HG02759 (cell line): ENCODE data around the gene CCDC198.

Experiments
- ATAC-seq: cut with Tn5 transposase; IDR thresholded peaks from one replicate; pipeline ENCODE4 v1.9.1; 2021; ENCODE audit warnings: mild to moderate bottlenecking, moderate library complexity; ENCODE audit not compliant: unreplicated experiment

The CCDC198 gene, protein sequence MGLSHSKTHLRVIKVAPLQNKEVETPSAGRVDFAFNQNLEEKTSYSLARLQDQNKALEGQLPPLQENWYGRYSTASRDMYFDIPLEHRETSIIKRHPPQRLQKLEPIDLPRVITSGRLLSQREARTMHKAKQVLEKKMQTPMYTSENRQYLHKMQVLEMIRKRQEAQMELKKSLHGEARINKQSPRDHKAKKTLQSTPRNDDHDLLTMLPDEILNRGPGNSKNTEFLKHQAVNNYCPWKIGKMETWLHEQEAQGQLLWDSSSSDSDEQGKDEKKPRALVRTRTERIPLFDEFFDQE

DNA sequence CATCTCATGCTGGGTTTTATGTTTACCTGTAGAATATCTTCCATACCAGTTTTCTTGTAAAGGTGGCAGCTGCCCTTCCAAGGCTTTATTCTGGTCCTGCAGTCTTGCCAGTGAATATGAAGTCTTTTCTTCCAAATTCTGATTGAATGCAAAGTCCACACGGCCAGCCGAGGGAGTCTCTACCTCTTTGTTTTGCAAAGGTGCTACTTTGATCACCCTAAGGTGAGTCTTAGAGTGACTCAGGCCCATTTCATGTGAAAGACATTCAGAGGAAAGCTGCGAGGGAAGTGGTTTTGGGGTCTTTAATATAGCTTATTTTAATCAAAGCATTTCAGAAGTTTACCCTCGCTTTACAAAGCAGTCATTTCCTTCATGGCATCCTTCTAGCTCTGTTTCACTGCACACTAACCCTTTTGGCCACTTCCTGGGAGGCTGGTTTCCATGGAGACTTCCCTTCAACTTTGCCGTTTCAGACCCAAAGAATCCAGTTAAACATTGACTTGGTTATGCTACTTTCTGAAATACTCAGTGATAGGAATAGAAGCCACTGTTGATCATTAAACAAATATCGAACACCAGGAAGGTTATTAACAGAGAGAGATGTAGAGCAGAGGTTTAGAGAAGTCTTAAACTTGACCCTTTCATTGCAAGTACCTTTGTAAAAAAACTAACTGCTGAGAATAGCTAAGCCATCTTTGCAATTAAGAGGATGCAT is at the start of gene CCDC198:
TSS of gene CCDC198 (minus strand) at position 391 of the 715 bp plus-strand sequence. CDS start at position 249, 142 bp downstream.
- ATAC-seq: peak; percentile 82

DNA sequence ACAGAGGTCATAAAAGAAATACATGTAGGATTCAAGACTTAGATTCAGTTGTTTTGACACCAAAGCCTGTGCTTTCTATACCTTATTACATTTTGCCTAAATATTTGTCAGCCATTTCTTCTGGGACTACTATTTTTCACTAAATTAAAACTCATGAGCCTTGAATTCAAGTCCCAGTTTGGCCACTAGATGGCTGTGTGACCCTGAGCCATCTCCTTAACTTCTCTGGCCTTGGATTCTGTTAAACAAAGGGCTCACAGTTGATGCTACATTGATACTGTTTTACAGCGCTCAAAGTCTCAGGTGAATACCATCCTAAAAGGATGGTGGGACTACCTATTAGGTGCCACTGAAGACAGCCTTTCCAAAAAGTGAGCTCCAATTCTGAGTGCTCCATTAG is 39.6 kb upstream of the CCDC198 start:
- peak; percentile 72 for ATAC-seq

DNA sequence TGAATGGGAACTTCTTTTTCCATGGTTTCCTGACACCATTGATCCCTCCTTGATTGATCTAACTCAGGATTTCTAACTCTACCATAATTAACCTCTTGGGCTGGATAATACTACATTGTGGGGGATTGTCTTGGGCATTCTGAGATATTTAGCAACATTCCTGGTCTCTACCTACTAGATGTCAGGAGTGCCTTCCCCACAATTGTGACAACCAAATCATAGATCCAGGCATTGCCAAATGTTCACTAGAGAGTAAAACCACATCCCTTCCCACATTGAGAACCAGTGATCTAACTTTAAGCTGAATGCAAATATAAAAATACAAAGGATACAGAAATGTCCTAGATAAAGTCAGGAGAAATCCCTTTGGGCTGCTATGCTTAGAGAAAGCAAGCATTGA is 36.9 kb upstream of the CCDC198 start:
- no peak for ATAC-seq

DNA sequence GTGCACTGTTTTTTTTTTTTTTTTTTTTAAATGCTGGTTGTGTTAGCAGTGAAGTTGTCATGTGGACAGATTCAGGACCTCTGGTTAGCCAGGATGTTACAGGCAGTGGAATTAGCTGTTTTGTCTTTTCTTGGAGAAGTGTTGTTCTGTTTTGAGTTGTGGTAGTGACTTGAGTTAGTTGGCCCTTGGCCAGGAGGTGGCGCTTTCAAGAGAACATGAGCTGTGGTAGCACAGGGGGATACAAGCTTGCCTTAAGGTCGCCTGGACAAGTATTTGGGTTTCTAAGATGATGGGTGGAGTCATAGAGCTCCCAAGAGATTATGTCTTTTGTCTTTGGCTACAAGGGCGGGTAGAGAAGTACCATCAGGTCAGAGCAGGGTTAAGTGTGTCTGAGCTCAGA is 33.3 kb upstream of the CCDC198 start:
- ATAC-seq: no peak

DNA sequence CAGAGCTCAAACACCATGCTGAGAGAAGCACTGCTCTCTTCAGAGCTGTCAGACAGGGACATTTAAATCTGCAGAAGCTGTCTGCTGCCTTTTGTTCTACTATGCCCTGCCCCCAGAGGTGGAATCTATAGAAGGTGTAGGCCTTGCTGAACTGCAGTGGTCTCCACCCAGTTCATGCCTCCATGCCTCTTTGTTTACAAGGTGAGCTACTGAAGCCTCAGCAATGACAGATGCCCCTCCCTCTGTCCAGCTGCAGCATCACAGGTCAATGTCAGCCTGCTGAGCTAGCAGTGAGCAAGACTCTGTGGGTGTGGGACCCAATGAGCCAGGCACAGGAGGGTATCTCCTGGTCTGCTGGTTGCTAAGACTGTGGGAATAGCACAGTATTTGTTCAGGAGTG is 25.4 kb upstream of the CCDC198 start:
- ATAC-seq: no peak

DNA sequence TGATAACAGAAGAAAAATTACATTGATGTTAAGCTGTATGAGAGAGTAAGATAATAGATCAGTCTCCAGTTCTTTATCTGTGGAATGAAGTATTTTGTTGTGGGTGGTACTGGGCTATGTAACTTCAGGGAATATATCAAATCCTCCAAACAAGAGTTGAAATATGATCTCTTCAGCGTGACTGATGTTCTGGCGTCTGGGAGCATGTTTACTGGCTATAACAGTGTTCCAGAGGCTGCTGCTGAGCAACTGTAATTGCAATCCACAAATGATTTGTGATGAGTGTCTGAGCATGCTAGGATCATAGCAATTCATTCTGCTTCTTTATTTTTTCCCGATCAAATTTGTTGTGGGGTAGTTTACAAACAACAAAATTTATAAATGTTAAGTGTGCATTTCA is 18.6 kb upstream of the CCDC198 start:
- no peak for ATAC-seq

DNA sequence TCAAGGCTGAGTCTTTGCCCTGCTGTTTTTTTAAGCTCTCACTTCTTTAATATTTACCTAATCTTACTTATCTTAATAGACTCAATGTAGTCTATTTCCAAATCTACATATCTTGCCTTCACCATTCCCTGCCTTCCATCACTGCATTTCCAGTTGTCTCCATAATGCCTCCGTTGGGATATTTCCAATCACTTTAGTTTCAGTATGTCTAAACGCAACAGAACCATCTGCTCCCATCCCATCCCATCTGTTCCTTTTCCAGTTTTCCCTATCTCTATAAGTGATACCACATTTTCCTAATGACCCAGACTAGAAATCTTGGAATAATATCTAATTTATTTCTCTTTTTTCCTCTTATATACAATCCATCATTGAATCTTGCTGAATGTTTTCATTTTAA is 15.1 kb upstream of the CCDC198 start:
- ATAC-seq: no peak

DNA sequence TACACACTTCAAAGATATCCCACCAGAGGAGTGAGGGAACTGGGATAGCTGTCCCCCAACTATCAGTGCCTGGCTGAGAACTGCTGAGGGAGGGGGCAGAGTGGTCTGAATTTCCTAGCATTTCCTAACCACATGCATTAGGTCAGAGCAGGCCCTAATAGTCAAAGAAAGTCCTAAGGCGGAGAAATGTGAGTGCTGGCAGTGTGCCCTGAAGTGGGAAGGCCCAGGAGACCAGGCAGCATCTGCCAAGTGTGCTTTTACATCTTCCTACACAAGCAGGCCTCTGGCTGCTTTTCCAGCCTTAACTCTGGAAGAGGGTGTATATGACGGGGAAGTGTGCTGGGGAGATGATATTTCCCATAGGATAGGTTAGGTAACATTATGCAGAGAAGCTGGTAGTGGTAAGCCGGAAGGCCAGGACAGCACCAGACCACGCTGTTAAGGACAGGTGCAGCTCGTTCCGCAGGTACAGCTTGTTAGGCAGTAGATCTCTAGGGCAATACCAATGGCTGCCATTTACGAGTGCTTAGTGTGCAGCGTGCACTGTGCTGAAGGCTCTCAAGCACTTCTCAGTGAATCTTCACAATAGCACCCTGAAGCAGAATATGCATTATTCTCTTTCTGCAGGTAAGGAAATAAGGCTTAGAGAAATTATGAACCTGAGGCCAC is 9.1 kb upstream of the CCDC198 start:
- ATAC-seq: no peak

DNA sequence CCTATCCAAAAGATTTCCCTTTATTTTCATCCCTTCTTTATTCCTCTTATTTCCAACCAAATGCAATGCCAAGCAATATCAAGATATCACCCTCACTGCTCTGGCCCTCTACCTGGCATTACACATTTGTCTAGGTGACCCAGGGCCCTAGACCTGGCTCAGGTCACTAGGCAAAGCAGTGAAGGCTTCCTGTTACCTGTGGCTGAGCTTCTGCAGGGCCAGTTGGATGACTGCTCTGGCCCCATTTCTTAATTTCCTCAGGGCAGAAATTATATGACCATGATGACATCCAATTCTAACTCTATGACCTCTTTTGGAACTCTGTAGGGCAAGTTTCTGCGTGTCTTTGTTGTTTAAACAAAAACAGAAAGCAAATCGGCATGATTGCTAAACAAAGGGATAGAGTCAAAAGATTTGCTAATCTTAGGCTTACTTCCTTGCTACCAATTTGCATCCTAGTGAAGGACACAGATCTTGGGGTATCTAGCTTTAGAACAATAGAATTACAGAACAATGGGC is 7.4 kb upstream of the CCDC198 start:
- ATAC-seq: no peak

DNA sequence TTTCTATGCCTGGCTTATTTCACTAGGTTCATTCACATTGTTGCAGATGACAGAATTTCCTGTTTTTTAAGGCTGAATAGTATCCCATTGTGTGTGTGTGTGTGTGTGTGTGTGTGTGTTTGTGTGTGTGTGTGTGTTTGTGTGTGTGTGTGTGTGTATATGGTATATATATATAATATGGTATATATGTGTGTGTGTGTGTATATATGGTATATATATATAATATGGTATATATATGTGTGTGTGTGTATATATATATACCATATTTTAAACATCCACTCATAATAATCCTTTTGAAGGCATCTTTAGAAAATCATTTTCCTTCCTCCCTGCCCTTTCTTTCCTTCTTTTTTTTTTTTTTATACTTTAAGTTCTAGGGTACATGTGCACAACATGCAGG is 5.0 kb upstream of the CCDC198 start:
- ATAC-seq: no peak

DNA sequence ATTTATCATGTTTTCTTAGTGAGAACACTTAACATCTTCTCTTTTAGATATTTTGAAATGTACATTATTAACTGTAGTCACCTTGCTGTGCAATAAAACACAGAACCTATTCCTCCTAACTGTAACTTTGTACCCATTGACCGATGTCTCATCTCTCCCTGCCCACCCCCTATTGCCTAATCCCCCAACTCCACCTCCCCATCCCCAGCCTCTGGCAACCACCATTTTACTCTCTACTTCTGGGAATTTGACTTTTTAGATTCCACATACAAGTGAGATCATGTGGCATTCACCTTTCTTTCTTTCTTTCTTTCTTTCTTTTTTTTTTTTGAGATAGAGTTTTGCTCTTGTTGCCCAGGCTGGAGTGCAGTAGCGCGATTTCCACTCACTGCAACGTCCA is 4.4 kb upstream of the CCDC198 start:
- ATAC-seq: no peak

DNA sequence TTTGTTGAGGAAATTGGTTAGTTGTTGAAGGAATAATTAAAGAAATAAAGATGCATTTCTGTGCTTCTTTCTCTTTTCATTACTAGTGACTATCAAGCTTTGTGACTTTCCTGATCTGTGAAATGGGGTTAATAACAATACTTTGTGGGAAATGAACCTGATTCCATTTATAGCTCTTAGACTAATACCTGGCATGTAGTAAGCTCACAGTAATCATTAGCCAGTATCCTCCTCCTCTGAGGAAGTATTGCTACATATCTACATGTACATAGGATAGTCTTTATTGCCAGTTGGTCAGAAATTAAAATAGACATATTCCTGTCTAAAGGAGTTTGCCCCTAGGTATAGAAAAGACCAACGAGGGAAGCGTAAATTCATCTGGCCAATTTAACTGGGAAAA is 1.8 kb upstream of the CCDC198 start:
- no peak for ATAC-seq

DNA sequence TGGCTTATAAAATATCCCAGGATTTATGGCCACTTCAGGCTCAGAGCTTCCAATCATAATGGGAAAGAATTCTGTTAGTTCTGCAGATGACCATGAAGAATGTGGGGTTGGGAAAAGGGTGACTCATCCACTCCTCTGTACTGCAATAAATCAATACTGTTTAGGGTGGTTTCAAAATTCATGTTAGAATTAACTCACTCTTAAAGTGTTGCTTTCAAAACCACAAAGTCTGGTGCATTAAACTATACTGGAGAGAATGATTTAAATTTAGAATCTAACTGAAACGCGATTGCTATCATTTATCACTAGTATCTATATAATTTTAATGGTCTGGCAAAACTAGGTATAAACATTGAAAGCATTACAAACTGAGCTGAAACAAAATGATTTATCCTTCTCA is 798 bp downstream of the CCDC198 start:
- ATAC-seq: no peak

DNA sequence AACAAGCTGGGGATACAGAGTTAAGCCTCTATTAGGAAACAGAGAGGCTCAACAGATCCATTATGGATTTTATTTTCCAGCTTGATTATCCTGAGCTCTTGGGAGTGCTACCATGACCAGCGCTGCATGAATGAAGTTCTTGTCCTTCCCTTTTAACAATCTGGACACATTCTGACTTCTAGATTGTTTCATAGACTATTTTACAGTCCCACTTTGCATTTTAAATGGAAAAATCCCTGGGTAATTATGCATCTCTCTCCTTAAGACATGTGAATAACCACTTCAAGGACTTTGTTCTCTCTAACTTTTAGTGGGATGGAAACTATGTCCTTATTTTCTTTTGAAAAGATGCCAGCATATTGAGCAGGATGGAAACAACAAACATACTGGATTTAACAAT is 2.0 kb downstream of the CCDC198 start:
- no peak for ATAC-seq

DNA sequence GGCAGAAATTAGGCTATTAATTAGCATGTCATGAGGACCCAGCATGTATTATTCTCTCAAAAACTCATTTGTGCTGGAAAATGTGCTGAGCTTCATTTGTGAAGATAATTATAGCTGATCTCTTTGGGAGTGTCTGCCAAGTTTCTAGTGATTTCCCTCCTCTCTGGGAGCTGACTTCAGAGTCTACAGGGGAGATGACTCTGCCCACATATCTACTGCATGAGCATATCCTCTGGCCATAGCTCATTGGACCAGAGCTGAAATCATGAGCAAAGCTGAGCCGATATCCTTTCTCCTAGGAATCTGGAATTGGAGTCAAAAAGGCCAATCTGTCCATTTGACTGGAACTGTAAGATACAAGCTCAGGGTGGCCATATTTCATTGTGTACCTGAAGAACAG is 5.9 kb downstream of the CCDC198 start:
- no peak for ATAC-seq

DNA sequence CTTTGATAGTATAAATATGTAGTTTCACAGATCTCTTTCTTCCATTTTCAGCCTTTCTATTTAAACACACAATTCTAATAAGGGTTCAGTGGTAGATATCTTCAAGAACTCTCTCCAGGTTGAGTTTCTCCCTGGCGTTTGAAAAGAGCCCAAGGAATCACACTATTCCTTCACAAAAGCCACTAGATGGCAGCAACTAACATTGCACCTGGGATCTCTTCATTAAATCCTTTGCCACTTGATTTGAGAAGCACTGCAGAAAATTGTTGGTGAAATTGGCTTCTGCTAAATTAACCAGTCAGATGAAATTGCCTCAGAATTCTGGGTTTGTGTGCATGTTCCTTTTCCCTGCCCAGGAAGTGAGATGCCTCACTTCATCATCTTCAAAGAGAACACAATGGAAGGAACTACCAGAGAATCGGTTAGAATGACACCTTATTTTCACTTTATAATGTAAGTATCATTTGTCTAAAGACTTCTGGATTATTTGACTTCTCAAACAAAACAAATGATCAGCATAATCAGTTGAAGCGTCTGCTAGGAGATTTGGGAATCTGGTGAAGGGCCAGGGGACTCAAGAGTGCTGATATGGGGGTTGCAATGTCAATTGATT is 6.8 kb downstream of the CCDC198 start:
- ATAC-seq: peak; percentile 33

DNA sequence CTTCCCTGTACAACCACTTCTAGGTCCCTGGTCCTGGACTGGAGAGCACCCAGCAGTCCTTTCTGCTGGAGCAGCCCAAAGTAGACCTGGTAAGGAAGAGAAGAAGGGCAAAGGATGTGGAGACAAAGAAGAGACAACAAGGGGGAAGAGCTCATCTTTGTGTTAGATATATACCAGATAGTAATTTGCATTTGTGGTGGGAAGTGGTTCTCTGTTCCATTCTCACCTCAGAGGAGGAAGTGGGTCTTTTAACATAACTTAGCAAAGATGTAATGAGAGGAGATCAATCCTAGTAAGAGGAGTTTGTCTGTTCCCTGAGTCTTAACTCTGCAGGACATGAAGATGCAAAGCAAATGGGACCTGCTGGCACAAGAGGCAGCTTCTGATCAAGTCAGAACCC is 8.0 kb downstream of the CCDC198 start:
- ATAC-seq: peak; percentile 88

DNA sequence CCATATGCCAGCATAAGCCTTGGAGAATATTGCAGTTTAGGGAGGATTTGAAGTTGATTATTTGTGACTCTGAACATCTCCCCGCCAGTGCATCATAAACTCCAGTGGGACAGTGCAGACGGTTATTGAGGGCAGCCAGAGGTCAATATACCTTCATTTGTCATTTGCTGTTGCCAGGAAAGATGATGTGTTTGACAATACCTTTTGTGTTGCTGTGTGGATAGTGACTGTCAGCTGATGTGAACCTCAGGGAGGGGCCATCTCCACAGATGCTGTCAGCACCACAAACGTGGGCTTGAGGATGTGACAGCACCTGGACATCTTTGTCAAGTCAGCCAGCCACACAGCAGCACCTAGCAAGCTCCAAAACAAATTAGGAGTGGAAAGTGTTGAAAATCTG is 11.5 kb downstream of the CCDC198 start:
- no peak for ATAC-seq

DNA sequence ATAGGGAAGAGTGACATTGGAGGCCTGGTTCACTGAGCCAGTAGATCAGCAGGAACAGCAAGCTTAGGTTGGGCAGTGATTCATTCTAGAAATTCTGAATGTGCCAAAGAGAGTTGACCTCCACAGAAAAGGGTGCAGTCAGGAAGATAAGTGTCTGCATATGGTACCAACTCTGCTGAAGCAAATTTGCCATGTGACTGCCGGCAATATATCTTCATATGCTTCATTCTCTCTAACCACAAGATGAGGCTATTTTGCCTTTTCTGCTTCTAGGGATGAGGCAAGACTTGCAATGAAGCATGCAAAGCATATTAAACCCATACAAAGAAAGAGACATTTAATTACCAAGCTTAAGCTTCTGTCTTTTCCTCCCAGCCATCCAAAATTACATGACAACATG is 13.6 kb downstream of the CCDC198 start:
- no peak for ATAC-seq

DNA sequence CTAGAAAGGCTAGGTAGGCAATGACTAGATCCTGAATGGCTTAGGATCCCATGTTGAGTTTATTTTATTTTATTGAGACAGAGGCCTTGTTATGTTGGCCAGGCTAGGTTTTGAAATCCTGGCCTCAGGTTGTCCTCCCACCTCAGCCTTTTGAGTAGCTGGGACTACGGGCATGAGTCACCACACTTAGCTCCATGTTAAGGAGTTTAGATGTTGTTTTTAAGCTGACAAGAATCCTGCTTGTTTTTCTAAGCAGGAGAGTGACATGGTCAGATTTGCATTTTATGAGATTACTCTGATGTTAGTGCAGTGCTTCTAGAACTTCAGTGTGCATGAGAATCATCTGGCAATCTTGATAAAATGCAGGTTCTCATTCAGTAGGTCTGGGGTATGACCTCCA is 14.5 kb downstream of the CCDC198 start:
- ATAC-seq: no peak

DNA sequence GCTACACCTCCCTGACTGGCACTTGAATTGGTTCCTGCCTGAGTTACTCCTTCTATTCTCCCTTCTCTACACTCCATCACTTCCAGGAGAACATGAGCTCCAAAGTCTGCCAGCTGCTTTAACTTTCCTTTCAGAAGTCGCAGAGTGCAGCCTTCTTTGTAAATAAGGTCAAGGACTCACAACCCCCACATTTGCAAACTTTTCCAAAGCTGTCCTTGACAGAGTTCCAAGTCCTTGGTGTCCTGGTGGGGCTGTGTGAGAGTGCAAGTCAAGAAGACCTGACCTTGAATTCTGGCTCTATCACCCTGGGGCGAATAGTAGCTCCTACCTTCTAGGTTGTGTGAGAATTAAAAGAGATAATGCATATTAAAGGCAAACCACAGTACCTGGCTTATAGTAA is 15.6 kb downstream of the CCDC198 start:
- no peak for ATAC-seq
